Neural crest cell (in vitro differentiated cells): ENCODE measurements around the gene PSORS1C1. TPM values are rescaled to one million over a fixed set of nuclear protein-coding genes. Genes with fewer than 3 reads are reported as not detected.
A peak's percentile ranks its signal among the peaks of the same experiment; 100 is the strongest.

ENCODE experiments used
- DNase-seq: peaks from one replicate; pipeline ENCODE4 v3.0.0; 2021; ENCODE audit warnings: low read depth, mixed read lengths, low spot score
- H3K27ac Mint-ChIP-seq: one replicate; pipeline ENCODE4 v1.8.0; 2021; ENCODE audit warnings: mild to moderate bottlenecking, mixed read lengths; ENCODE audit not compliant: unreplicated experiment
- H3K27me3 Mint-ChIP-seq: 2 replicates; pipeline ENCODE4 v1.8.0; 2021; ENCODE audit warnings: low read depth, mild to moderate bottlenecking, mixed read lengths
- H3K36me3 Mint-ChIP-seq: 2 replicates; pipeline ENCODE4 v1.8.0; 2021; ENCODE audit warnings: low read depth, mild to moderate bottlenecking, mixed read lengths
- H3K4me1 Mint-ChIP-seq: 2 replicates; pipeline ENCODE4 v1.8.0; 2021; ENCODE audit warnings: mixed read lengths
- H3K4me3 Mint-ChIP-seq: one replicate; pipeline ENCODE4 v1.8.0; 2021; ENCODE audit warnings: mild to moderate bottlenecking, mixed read lengths
- H3K9me3 Mint-ChIP-seq: 2 replicates; pipeline ENCODE4 v1.8.0; 2021; ENCODE audit warnings: mixed read lengths
- total RNA-seq: library from RNA; stranded (reverse); gene quantifications from 2 replicates; pipeline ENCODE4 v1.2.1, GENCODE V29; 2021
- TF ChIP-seq, protein P1 (sequence below): fragments of 200-600 bp; sonication (generic); conservative IDR thresholded peaks from 2 replicates; pipeline ENCODE4 v1.5.0; 2021; ENCODE audit warnings: antibody characterized with exemption, mild to moderate bottlenecking

PSORS1C1 gene
- total RNA-seq, 1 donor from 2014 or later, result not detected

DNA sequence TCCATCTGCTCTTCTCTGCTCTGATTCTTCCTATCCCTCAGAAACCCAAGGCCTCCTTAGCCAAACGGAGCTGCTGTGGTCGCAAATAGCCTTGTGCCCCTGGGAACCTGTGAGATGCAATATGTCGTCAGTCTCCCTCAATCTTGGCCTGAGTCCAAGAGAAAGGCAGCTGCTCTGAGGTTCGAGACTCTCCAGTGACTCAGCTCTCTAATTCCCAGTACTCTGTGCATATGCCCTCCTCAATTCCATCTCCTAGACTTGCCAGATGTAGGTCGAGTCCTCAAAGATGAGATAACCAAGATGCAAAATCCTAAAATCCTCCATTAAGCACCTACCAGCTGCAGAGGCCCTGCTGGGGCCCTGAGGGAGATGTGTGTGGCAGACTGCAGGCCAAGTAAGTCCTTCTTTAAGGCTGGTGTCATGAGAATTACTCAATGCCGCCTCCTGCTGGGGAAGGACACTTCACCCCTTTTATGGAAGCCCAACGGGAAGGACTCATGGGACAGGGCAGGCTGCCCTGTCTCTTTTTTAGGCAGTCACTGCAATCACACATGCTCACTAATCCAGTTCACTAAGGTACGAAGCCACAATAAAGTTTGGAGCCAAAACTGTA, 30.8 kb upstream of the PSORS1C1 start:
- peaks cover 10% of the 10 kb centered on the region for H3K4me1 Mint-ChIP-seq
- no peaks in the 10 kb centered on the region for H3K36me3 Mint-ChIP-seq
- TF ChIP-seq, protein P1, sequence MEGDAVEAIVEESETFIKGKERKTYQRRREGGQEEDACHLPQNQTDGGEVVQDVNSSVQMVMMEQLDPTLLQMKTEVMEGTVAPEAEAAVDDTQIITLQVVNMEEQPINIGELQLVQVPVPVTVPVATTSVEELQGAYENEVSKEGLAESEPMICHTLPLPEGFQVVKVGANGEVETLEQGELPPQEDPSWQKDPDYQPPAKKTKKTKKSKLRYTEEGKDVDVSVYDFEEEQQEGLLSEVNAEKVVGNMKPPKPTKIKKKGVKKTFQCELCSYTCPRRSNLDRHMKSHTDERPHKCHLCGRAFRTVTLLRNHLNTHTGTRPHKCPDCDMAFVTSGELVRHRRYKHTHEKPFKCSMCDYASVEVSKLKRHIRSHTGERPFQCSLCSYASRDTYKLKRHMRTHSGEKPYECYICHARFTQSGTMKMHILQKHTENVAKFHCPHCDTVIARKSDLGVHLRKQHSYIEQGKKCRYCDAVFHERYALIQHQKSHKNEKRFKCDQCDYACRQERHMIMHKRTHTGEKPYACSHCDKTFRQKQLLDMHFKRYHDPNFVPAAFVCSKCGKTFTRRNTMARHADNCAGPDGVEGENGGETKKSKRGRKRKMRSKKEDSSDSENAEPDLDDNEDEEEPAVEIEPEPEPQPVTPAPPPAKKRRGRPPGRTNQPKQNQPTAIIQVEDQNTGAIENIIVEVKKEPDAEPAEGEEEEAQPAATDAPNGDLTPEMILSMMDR, result peak; percentile 54
- H3K27me3 Mint-ChIP-seq, result peaks cover 4% of the 10 kb centered on the region
- H3K27ac Mint-ChIP-seq, result no peak overlapping the region
- DNase-seq, result peak; percentile 53
- no peaks in the 10 kb centered on the region for H3K9me3 Mint-ChIP-seq
- H3K4me3 Mint-ChIP-seq, result no peak overlapping the region

DNA sequence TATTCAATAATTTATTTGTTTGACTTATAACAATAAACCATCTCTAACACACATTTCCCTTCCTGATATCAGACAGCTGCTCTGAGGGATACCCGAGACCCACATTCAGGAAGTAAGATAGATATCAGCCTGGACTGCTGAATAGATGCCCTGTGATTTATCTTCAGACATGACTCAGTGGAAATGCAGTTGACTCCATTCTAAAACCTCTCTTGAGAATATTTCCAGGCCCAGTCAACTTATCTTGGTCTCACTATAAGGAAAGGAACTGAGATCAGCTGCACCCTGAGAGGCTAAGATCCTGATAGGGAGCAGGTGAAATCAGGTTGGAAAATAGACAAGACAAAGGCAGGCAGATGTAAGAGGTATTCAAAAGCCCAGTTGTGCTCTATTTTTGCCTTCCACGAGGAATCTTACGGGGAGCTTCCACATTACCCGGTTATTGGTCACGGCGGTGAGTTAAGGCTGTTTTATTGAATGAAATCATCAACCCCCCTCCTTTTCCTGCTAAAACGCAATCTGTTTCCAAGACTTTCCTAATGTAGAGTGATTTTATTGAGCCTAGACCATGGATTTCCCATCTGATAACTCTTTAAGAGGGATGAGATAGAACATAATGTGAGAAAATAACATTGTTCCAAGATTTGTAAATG, 27.7 kb upstream of the PSORS1C1 start:
- Mint-ChIP-seq H3K27ac (no peak overlapping the region), H3K4me3 (no peak overlapping the region), H3K9me3 (no peaks in the 10 kb centered on the region), H3K27me3 (no peaks in the 10 kb centered on the region), H3K4me1 (peaks cover 10% of the 10 kb centered on the region), H3K36me3 (no peaks in the 10 kb centered on the region)
- TF ChIP-seq, protein P1, result no peak
- no peak for DNase-seq

- Mint-ChIP-seq H3K4me3 (no peak overlapping the region), H3K36me3 (no peaks in the 10 kb centered on the region), H3K27ac (no peak overlapping the region), H3K27me3 (no peaks in the 10 kb centered on the region), H3K9me3 (no peaks in the 10 kb centered on the region), H3K4me1 (peaks cover 10% of the 10 kb centered on the region)
- TF ChIP-seq, protein P1, result peak; percentile 84
- peak; percentile 90 for DNase-seq
Observed at GRCh38 chr6:31087494-31088089, 27.0 kb upstream of the PSORS1C1 start.

DNA sequence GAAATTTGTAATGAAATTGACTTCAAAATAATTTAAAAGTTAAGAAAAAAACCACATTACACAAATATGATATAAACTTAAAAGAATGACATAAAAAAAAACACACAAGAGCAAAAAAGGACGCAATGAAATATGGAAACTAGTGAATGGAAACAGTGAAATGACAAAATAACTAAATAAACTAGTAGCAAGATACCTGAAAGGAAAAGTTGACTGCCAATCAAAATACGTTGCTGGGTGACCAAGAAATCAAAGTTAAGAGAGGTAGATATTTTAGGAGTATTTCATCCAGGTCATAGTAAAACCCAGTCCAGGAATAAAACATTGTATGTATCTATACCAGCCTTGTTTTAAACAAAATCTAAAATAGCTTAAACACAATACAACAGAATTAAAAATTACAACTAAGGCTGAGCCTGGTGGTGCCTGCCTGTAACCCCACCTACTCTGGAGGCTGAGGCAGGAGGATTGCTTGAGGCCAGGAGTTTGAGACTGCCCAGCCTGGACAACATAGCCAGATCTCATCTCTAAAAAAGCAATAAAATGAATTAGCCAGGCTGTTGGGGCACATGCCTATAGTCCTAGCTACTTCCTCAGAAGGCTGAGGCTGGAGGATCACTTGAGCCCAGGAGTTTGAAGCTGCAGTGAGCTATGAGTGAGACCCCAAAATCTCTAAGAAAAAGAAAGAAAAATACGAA, 24.2 kb upstream of the PSORS1C1 start:
- no peak overlapping the region for H3K4me3 Mint-ChIP-seq
- TF ChIP-seq, protein P1, result no peak
- no peaks in the 10 kb centered on the region for H3K9me3 Mint-ChIP-seq
- no peaks in the 10 kb centered on the region for H3K27me3 Mint-ChIP-seq
- no peaks in the 10 kb centered on the region for H3K36me3 Mint-ChIP-seq
- peaks cover 19% of the 10 kb centered on the region for H3K4me1 Mint-ChIP-seq
- no peak overlapping the region for H3K27ac Mint-ChIP-seq
- DNase-seq, result no peak

DNA sequence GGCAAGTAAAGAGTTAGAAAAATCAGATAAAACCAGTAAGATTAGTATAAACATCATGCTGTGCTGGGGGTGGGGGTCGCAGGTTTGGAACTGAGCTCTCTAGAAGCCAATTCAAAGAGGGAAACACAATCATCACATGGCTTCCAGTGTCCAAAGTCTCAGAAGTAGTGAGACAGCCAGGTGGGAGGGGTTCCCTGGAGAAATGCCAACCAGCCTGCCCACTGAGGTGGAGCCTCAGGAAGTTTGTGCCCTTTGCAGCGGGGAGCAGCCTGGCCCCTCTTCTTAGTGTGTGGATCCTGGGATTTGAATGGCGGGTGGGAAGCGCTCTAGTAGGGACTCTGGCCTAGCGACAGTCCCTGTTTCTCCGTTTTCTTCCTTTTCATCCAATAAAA, 23.6 kb upstream of the PSORS1C1 start:
- H3K9me3 Mint-ChIP-seq, result no peaks in the 10 kb centered on the region

More for the DNA sequence above, 23.6 kb upstream of the PSORS1C1 start:
- H3K4me1 Mint-ChIP-seq, result peaks cover 19% of the 10 kb centered on the region
- no peak for DNase-seq
- H3K36me3 Mint-ChIP-seq, result no peaks in the 10 kb centered on the region
- H3K27me3 Mint-ChIP-seq, result no peaks in the 10 kb centered on the region
- H3K4me3 Mint-ChIP-seq, result no peak overlapping the region
- TF ChIP-seq, protein P1, result no peak
- no peak overlapping the region for H3K27ac Mint-ChIP-seq
